NCI-H524 treated with DMSO at 0.1 percent for 48 hours (cell line): ENCODE data around the gene GPC3.
"Not testable (repeated sequence)": the region's sequence is repeated elsewhere in the genome, so short reads cannot be mapped to it uniquely, and the experiment has no call there.

Experiments used
- DNase-seq: peaks from one replicate; lab custom pipeline; 2025; lab: John Stamatoyannopoulos, UW

The GPC3 gene

DNA sequence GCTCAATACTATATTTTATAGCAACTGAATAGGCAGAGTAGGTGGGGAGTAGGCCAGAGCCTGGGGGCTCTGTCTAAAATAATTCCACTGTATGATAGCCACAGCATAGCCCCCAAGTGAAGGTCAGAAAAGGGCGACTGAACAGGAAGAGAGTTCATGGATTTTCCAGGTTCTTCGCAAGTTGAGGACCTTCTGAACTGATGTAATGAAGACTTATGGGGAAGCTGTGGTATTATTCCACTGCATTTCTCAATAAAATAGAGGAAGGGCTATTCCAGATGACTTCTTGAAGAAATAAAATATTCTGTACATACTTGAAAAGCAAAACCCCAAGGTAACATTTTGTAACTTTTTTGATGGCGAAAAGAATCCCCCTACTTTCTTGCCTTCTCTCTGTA lies 338.7 kb downstream of the GPC3 start:
- no peak for DNase-seq

DNA sequence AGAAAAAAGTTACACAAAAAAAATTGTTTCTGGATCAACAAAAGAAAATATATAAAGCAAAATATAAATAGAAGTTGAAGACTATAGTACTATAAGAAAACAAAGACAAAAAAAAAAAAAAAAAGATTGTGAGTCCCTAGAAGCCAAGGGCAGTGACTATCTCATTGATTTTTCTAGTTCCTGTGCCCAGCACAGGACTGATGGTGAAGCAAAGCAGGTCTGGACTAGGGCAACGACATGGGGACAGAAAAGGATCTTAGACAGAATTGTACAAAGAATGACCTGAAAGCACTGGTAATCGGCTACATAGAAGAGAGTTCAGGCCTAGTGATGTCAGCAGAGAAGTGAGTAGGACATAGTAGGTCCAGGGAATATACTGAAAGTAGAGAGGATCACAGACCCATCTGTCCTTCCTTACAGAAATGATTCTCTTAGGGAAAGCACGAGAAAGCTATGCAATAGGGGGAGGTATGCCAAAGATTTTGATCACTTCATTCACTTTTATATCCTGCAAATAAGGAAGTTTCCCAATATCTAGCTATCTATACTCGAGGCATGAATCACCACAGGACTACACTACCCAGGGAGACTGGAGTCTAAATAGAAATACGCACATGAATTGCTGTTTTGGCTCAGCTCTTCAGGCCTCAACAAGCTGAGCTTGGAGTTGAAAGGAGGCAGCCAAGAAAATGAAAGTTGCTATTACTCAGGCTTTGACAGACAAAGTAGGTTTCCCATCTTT lies 339.2 kb downstream of the GPC3 start:
- DNase-seq = no peak

DNA sequence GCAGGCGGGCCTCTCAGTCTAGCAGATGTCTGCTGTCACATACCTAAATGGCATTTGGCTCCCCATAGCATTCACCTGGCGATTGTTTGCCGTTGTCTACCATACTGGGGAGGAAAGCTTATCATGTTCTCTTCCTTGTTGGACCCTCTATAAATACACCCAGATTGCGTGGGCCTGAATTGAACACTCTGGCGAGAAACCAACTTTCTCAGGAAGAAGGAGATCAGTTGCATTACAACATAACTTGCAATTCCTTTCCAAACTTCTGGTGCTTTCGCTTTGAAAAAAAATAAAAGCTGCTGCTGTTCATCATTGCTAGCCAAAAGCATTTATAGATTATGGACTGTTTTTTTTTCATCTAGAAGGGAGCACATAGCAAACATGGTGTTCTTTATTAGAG lies 340.1 kb downstream of the GPC3 start:
- no peak for DNase-seq

DNA sequence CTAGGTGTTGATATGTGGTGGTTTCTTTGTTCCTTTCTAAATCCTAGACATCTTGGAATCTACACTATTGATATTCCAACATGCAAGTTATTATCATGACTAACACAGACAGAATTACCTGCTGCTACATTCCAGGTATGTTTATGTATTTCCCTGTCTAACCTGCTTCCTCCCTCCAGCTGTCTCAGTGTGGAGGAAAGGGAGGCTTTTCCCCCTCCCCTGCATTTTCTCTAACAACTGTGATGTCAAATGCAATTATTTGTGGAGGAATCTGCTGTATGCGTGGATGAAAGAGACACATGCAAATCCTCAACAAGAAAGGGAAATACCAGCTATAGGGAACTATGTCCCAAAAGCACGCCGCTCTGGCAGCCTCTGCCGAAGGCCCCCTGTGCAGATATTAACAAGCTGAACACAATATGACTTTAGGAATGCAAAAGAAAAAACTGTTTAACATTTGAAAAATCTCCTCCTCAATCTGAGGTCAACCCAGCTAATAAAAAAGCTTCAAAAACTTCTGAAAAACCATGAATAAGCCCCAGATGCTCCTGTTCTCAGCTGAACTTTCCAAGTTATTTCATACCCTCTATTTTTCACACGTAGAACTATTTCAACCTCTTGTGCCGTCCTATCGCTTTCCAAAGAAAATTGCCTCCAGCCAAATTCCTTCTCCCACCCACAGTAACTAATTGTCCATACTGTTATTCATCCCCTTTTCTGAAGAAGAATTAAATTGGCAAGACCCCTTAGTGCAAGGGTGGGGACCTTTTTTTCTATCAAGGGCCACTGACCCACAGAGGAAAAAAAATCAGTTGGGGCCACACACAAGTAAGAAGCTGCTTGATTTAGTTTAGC lies 345.0 kb downstream of the GPC3 start:
- no peak for DNase-seq

DNA sequence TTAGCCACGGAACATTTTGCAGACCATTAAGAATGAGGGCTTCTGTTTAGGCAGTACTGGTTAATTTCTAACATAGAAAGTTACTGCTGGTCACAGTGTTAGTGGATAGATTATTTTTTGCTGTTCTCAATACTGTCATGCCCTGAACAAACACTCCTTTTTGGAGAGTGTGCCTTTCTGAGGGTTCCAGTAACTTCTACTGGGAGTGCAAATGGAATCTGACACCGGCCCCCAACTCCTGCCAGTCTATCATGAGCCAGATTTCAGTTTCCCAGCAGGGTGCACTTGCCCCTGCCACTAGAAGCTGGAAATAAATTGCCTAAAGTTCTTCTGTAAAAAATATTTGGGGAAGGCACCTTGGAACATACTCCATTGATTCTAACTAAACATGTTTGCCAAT lies 345.7 kb downstream of the GPC3 start:
- no peak for DNase-seq

DNA sequence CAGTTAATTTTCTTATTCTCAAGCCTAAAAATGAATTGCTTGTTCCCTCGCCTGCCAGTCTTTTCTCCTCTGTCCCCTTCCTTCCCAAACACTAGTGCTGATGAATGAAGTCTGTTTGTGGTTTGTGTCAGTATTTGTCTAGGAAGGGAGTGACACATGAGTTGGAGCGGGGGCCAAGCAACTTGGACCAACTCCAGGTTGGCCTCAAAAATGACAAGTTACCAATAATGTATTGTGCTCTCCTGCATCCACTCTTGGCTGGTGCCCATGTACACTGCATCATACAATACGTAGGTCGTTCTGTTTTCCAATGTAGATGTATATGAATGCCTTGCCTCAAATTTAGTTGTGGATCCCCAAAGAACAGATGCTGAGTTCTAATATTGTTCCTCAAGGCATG lies 347.1 kb downstream of the GPC3 start:
- DNase-seq = no peak

DNA sequence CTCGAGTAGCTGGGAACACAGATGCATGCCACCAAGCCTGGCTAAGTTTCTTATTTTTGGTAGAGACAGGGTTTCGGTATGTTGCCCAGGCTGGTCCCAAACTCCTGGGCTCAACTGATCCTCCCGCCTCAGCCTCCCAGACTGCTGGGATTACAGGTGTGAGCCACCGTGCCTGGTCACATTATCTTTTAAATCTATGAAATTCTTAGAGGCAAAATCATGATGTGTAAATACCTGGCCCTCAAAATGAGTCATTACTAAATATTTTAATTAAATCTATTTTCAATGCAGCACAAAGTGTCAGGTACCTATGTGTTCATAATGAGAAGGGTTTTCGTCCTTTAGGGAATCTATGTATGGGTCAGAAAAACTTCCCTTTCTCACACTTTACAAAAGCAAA lies 347.6 kb downstream of the GPC3 start:
- DNase-seq = no peak

DNA sequence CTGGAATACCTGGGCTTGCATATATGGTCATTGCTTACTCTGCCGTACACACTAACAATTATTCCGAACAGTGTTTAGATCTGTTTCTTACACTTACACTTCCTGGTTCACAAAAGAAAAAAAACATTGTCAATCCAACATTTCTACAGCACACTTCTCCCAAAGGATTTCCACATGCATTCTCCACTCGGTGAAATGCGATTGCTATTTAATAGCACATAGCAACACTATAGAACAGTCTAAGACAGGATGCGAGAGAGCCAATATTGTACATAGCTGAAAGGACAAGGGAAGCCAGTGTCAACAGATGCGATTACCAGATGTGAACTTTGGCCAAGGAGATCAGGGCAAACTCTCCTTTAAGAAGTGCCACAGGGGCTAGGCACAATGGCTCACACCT lies 349.4 kb downstream of the GPC3 start:
- DNase-seq = no peak

DNA sequence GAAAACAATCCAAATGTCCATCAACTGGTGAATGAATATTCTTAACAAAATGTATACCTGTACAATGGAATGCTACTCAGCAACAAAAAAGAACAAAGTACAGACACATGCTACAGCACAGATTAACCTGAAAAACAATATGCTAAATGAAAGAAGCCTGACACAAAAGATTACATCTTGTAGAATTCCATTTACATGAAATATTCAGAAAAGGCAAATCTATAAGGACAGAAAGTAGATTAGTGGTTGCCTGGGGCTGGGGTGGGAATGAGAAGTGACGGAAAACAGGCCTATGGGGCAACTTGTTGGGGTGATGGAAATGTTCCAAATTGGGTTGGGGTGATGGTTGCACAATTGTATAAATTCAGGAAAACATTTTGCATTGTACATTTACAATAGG lies 351.0 kb downstream of the GPC3 start:
- DNase-seq = no peak

DNA sequence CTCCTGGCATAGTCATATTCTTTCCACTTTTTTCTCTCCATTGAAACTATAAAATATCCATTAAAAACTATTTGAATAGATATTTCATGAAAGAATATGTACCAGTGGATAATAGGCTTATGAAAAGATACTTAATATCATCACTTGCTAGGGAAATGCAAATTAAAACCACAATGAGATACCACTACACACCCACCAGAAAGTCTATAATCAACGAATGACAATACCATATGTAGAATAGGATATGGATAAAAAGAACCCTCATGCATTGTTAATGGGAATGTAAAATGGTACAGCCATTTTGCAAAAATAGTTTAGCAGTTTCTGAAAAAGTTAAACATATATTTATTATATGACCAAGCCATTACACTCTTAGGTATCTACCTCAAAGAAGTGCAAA lies 351.4 kb downstream of the GPC3 start:
- no peak for DNase-seq

DNA sequence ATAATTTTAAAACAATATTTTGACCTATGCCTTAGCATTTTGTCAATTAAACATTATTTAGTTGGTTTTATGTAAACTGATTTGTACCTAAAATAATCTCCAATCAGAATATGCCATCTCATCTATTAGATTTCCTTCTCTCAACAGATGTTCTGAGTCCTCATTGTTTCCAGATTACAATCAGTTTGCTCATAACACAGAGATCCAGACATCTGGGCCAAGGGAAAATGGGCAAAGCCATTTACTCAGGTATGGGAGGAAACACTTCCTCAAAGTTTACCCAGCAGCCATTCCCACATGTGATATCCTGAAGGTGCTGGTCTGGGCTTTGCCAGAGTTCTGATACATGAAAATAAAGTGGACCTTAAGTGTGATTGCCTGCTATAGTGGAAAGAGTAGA lies 352.2 kb downstream of the GPC3 start:
- no peak for DNase-seq

DNA sequence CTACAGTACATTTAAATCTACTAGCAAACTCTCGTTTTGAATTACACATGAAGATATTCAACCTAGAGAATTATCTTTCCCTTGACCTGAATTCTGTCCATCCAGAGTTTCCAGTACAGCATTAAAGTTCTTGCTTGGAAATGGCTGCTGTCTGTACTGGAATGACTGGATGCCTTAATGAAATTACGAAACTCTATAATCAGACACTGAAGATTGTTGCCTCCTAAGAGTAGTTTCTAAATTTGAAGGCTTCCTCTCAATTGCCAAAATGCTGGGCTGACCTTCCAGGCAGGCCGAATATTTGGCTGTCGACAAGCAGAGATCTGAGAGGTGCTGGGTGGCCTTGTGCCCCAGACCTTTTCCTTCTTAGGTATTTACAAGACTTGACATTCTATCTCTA lies 355.0 kb downstream of the GPC3 start:
- DNase-seq = no peak

DNA sequence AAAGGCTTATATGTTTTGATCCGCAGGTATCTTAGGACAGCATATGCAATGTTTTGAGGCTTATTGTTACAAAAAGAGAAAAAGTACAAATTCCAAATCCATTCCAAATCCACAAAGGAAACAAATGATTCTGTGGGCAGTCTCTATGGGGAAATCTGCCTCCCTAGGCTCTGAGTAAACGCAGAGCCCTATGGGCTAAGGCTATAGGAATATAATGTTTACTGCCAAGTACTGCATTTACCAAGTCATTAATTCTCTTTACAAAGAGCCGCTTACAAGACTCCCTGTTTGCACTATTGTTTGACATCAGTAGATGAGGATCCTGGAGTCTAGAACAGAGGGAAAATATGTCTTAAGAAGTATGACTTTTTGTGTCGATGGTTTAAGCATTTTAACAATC lies 357.7 kb downstream of the GPC3 start:
- DNase-seq = no peak

DNA sequence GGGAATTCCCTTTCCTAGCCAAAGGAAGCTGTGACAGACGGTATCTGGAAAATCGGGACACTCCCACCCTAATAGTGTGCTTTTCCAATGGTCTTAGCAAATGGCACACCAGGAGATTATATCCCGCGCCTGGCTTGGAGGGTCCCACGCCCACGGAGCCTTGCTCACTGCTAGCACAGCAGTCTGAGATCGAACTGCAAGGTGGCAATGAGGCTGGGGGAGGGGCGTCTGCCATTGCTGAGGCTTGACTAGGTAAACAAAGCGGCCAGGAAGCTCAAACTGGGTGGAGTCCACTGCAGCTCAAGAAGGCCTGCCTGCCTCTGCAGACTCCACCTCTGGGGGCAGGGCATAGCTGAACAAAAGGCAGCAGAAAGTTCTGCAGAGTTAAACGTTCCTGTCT lies 364.0 kb downstream of the GPC3 start:
- not testable (repeated sequence) for DNase-seq

DNA sequence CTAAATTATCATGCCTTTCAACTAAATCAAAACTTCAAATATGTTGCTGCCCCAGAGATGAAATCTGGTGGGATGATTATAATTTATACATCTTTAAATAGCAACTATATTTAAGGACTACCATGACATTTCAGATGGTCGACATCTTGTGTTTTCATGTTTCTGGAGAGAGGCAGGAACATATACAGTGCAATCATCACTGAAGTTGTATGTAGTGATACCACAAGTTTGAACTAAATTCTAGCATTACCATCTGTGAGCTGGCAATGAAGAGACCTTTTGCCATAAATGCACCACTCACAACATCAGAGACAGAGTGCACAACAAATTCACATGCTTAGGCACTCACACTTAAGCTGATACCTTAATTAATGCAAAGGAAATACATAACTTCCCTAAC lies 373.7 kb downstream of the GPC3 start:
- DNase-seq = no peak

DNA sequence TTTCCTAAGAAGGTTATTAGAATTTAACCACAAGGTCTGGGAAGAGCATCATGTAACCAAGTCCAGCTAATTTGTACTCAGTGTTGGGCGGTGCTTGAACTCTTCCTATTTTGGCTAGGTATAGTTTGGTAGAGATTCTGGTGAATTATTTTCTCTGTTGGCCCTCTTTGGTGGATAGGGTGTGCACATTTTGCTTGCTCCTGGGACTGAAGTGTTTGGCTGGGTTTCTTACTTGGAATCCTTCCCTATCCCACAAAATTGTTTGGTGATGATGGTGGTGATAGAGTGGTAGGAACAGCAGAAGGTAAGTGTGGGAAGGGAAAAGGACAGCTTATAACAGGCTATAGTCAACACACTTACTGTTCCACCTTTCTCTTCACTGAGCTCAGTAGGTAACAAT lies 375.3 kb downstream of the GPC3 start:
- DNase-seq = no peak

DNA sequence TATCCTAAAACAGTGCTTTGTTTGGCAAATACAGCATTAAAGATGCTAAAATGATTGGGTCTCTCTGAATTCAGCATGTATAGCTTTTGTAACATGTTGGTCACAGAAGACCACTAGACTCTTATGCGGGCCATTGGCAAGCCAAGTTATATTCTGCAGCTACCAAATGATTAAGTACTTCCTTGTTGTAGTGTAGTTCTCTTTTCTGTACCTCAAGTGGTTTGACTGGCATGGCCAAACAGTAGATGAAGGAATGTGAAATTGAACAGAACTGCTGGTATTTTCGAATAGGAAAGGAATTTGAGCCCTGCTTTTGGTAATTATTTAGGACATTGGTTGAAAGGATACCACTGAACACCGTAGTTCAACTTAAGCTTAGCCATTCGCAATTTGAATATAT lies 376.2 kb downstream of the GPC3 start:
- no peak for DNase-seq

DNA sequence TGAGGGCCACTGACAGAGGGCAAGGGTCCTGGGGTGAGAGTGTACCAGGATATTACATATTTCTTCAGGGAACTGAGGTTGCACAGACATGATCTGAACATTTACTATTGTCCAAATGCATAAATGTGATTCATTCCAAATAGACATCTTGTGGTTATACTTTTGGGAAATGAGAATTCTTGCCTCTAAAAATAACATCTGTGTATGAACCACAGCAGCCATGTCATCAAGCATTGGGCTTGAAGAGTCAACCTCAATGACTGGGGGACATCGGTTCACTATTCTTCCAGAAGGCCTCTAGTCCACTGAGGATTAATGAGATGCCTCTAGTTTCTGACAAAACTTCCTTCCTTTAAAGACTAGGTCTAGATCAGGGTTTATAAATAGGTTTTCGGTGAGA lies 377.0 kb downstream of the GPC3 start:
- no peak for DNase-seq

DNA sequence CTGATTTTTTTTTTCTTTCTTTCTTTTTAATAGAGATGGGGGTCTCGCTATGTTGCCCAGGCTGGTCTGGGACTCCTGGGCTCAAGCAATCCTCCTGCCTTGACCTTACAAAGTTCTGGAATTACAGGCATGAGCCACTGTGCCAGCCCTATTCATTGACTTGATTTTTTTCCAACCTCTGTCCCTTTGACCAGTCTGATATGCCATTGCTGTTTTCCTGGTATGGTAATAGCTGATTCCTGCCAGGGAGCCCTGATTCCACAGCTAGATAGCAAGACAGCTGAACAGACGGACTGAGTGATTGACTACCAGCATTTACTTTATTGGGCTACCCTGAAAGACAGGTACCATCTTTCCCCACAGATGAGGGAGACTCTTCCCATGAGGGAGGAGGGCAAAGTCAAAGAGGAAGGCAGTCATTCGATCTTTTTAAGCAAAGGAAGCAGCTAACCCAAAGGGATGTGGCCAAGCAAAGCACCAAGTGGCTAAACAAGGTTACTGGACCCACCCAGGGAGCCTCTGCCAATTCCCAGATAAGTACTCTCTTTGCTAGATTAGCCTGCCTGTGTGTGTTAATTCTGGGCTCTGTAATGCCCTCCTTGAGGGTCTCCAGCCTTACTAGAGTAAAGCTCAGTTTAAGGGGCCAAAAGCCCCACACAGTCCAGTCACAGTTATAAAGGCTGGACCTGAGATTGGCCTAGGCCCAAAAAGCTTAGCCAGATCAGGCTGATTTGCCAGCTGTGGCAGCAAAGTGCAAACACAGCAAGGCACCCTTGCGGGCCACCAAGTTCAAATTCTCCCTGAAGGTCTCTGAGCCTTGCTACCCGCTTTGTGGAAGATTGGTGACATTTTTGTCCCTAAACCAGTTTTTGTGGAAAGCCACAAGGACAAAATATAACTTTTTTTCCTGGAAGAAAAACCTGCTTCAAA lies 377.7 kb downstream of the GPC3 start:
- DNase-seq = no peak

DNA sequence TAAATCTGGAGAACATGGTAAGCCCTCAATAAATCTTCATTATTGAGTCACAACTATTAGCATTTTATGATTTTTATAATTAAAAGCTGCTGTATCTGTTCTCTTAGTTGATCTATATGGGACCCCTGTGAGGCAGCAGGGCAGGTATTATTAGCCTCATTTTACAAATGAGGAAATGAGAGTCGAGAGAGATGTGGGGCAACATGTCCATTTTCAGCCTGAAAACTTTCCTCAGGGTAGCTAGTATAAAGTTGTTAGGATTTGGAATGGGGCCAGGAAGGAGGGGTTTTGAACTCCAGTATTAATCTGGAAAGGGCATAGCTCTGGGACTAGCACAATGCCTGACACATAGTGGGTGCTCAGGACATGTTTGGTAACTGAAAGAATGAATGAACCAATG lies 378.4 kb downstream of the GPC3 start:
- no peak for DNase-seq

DNA sequence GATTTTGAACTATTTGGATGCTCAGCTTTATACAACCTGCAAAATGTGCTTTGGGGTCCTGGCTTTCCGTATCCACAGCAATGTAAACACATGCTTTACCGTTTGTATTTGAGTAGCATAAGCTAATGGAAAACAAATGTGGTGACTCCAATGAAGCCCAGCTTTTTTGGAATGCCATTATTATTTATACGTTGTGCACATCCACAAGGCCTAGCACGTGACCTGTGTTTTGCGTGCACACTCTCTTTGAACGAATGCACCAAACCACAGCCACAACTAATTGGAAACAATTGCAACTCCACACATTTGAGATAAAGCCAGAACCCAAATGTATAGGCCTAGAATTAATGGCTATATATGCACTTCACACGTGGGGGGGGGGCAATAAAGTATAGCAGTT lies 380.6 kb downstream of the GPC3 start:
- DNase-seq = no peak

DNA sequence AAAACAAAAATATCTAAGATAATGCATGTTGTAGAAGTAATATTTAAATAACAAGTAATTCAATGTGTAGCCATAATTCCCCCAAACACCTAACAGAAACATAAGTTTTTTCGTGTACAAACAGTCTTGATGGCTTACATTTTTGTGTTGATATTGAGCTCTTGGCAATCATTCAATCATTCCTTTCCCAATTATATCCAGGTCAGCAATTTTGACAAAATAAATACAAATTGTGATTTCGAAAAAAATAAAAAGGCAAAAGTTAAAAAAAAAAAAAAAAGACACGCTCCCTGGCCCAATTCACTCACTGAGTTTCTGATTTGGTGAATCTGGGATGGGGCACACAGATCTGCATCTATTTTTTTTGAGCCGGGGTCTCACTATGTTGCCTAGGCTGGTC lies 382.5 kb downstream of the GPC3 start:
- DNase-seq = no peak

DNA sequence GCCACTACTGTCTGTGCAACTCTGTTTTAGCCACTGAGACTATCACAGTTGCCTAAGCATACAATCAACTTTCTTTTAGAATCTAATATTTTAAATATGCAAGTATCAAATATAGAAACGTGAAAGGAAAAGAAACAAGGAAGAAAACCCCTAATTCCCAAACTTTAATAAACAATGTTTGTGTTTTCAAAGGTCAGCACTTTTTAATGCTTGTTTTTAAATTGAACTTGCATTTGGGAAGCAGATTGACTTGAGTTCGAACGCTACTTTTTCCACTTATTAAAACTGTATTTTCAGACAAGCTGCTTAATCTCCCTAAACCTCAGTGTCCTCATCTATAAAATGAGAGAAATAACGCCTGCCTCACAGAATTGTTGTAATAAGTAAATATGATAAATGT lies 384.3 kb downstream of the GPC3 start:
- no peak for DNase-seq
